GM18517 (cell line): Measurements from ENCODE around the gene ZNF764.
"Not testable (repeated sequence)": the region's sequence is repeated elsewhere in the genome, so short reads cannot be mapped to it uniquely, and the experiment has no call there.

Source experiments
- ATAC-seq: cut with Tn5 transposase; IDR thresholded peaks from one replicate; pipeline ENCODE4 v1.9.1; 2021; ENCODE audit warnings: mild to moderate bottlenecking, moderate library complexity; ENCODE audit not compliant: unreplicated experiment

ZNF764 gene

GRCh38 chr16:30557957-30558788, at the start of gene ZNF764:
Gene ZNF764 (minus strand): TSS chr16:30558374. CDS start chr16:30558182, 192 bp downstream.
- ATAC-seq = peak; percentile 86

- no peak for ATAC-seq
Observed at GRCh38 chr16:30606004-30606403, 47.8 kb upstream of the ZNF764 start.

DNA sequence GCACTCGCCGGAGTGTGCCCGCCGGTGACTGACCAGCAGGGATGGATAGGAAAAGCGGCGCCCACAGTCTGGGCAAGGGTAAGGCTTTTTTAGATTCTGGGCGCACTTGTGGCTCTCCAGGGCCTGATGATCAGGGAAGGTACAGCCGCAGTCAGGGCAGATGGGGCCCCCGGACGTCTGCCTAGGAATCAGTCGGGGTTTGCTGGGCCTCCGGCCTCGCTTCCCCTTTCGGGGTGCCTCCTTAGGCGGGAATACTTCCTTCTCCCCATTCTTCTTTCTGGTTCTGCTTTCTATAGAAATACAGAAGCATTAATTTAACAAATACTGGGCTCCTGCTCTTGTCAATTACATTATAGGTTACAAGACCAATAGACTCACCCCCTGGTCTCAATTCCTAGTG, 47.0 kb upstream of the ZNF764 start:
- ATAC-seq = no peak

DNA sequence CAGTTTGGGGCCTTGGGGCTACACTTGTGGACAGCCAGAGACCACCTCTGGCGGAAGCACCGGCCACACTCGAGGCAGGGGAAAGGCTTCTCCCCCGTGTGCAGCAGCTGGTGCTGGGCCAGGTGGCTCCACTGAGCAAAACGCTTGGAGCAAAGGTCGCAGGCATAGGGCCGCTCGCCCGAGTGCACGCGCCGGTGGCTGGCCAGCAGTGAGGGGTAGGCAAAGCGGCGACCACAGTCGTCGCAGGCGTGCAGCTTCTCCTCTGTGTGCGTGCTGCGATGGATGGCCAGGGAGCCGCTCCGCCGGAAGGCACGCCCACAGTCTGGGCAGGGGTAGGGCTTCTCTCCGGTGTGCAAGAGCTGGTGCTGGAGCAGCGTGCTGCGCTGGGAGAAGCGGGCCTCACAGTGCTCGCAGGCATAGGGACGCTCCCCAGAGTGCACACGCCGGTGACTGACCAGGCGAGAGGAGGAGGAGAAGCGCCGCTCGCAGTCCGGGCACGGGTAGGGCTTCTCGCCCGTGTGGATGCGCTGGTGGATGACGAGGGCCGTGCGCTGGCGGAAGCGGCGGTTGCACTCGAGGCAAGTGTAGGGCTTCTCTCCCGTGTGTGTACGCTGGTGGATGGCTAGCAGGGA, 46.3 kb upstream of the ZNF764 start:
- no peak for ATAC-seq

DNA sequence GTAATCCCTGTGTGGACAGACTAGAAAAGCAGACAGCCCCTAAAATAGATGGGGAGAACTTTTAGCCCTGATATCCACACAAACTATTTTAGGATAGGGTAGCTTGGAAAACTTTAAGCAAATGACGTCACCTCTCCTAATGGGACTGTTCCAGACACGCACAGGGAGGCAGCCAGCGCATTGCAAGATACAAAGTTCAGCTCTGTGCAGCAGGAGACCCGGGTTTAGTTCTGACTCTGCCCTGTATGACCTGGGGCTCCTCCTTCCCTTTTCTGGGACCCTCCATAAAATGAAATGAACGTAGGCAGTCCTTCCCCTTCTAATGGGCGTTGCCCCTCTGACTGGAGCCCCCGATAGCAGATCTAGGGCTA, 45.8 kb upstream of the ZNF764 start:
- no peak for ATAC-seq

- no peak for ATAC-seq
Observed at GRCh38 chr16:30602616-30603277, 44.6 kb upstream of the ZNF764 start.

DNA sequence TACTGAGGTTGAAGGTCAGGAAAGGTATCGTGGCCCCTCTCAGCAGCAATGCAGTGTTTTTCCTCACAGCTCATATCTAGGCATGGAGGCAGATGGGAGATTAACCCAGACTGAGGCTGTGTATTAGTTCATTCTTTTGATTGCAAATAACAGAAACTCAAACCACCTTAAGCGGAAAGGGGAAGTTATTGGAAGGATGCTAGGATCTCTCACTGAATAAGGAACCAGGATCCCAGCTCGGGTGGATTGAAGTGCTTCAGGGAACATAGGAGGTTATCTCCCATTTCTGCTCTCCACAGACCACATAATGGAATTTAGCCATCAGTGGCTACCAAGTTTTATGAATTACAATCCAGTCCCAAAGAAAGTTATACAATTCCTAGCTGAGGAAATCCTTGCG, 43.8 kb upstream of the ZNF764 start:
- ATAC-seq = no peak

DNA sequence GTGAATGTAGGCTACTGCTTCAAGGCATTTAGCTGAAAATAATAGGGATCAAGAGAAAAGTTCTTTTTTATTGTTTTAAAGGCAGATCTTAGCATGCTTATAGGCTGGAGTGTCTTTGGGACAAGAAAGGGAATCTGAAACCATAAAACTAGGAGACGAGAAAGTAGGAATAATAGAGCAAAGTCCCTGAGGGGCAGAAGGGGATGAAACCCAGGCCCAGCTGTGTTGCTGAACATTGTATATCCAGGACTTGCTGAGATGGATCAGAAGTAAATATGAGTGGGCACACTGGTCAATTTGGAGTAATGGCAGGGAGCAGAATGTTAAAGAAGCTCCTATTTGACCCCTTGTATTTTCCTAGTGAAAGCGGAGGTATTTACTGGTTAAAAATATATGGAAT, 42.8 kb upstream of the ZNF764 start:
- ATAC-seq = no peak

DNA sequence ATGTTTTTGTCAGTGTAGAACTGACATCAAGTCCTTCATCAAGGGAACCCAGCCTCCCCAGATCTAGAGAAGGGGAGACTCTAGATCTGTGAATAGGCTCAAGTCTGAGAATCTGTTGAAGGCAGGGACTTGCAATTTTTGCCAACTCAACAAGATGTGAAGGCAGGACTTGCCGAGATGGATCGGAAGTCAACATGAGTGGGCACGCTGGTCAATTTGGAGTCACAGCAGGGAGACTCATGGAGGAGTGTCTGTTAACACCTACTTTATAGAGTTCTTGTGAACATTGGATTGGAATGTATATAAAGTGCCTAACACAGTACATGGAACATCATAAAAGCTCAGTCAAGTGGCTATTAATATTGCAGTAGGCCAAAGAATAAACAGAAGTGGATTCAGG, 42.0 kb upstream of the ZNF764 start:
- no peak for ATAC-seq

GRCh38 chr16:30592871-30593270, 34.7 kb upstream of the ZNF764 start:
- no peak for ATAC-seq

DNA sequence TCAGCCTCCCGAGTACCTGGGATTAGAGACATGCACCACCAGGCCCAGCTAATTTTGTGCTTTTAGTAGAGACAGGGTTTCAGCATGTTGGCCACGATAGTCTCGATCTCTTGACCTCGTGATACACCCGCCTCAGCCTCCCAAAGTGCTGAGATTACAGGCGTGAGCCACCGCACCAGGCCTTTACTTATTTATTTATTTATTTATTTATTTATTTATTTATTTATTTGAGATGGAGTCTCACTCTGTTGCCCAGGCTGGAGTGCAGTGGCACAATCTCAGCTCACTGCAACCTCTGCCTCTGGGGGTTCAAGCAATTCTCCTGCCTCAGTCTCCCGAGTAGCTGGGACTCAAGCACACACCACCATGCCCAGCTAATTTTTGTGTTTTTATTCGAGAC, 32.7 kb upstream of the ZNF764 start:
- not testable (repeated sequence) for ATAC-seq

DNA sequence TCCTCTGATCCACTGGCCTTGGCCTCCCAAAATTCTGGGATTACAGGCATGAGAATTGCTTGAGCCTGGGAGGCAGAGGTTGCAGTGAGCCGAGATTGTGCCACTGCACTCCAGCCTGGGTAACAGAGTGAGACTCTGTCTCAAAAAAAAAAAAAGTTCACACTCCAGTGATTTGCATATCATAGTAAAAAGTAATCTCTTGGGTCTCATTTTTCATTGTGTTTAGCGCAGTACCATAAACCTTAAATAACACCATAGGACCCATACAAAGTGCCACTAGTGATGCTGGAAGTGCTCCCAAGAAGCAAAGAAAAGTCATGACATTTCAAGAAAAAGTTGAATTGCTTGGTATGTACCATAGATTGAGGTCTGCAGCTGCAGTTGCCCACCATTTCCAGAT, 31.4 kb upstream of the ZNF764 start:
- ATAC-seq = not testable (repeated sequence)

DNA sequence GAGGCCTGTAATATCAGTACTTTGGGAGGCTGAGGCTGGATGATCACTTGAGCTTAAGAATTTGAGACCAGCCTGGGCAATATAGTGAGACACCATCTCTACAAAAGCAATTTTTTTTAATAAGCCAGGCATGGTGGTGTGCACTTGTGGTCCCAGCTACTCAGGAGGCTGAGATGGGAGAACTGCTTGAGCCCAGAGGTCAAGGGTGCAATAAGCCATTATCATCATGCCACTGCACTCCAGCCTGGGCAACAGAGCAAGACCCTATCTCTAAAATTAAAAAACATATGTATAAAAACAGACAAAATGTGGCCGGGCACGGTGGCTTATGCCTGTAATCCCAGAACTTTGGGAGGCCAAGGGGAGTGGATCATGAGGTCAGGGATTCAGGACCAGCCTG, 30.5 kb upstream of the ZNF764 start:
- no peak for ATAC-seq

GRCh38 chr16:30585400-30586191, 27.4 kb upstream of the ZNF764 start, which contains the start of gene ZNF785:
Gene ZNF785 (minus strand): TSS chr16:30585697. CDS start chr16:30585611, 86 bp downstream.
- peak; percentile 81 for ATAC-seq

DNA sequence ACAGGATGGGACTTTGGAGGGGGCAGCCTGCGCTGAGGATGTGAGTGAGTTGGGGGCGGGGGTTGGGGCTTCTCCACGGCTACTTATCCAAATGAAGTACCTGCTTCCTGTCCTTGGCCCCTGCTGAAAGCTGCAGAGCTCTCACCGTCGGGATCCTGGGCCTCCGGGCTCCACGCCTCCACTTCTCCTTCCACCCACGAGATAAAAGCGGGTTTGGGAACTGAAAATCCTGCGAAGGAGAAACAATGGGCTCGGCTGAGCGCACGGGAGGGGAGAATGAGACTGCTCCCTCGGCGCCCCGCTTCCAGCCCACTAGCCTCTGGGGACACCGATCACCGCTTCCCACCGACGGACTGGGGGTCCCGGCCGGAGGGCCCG, 26.8 kb upstream of the ZNF764 start:
- ATAC-seq = no peak

- ATAC-seq = no peak
Observed at GRCh38 chr16:30582611-30583340, 24.6 kb upstream of the ZNF764 start.

GRCh38 chr16:30581457-30581856, 23.3 kb upstream of the ZNF764 start:
- no peak for ATAC-seq

GRCh38 chr16:30574678-30575077, 16.5 kb upstream of the ZNF764 start:
- ATAC-seq = no peak

DNA sequence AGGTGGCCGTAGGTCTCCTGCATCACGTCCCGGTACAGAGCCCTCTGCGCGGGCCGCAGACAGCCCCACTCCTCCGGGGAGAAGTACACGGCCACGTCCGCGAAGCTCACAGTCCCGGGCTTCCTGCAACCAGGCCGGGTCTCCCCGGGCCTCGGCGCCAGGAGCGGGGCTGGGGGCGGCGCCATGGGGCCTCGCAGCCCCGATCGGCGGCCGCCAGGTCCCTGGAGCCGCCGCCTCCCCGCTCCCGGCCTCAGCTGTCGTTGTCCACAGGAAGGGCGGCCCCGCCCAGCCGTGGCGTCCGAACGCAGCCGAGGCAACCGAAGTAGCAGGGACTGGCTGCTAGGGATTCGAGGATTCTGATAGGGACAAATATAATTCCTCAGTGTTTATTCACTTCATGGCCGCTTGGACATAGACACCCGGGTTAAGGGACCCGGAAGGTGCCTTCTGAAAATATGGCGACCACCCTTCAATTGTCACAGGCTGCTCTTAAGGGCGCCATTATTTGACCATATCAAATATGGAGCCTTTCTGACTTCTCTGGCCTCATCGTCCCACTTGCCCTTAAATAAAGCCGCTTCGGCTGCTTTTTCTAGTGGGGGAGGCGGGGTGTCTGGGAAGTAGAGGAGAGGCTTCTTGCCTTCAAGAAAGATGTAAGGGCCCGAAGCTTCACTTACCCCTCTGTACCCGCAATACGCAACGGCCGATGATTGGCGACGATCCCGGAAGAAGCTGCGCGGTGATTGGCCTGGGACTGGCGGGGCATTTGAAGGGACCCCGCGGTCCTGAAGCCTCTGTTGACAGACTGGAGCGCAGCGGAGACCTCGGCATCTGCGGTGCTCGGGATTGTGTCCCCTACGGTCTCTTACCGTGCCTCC, 13.5 kb upstream of the ZNF764 start, which contains the start of gene ZNF688:
Gene ZNF688 (minus strand): TSS at position 270 of the 878 bp plus-strand sequence. CDS start 85 bp downstream, at position 185.
- ATAC-seq = peak; percentile 55
